UCSD-AML1 (cell line): Measurements from ENCODE around the gene PKIB.

Experiments used
- DNase-seq: peaks from one replicate; lab custom pipeline; 2025; ENCODE audit not compliant: unreplicated experiment; lab: John Stamatoyannopoulos, UW

PKIB gene

GRCh38 chr6:122665929-122666328 is 55.7 kb downstream of the PKIB start:
- no peak for DNase-seq

- no peak for DNase-seq
Measured at GRCh38 chr6:122666418-122666817, 56.2 kb downstream of the PKIB start.

- no peak for DNase-seq
Measured at GRCh38 chr6:122669418-122669817, 59.2 kb downstream of the PKIB start.

GRCh38 chr6:122669868-122670267 is 59.7 kb downstream of the PKIB start:
- no peak for DNase-seq

- no peak for DNase-seq
Measured at GRCh38 chr6:122671251-122671650, 61.0 kb downstream of the PKIB start.

GRCh38 chr6:122673343-122673961 is 63.2 kb downstream of the PKIB start:
- no peak for DNase-seq

- no peak for DNase-seq
Measured at GRCh38 chr6:122676146-122676545, 65.9 kb downstream of the PKIB start.

- DNase-seq: no peak
Measured at GRCh38 chr6:122676688-122677087, 66.5 kb downstream of the PKIB start.

- no peak for DNase-seq
Measured at GRCh38 chr6:122677406-122677805, 67.2 kb downstream of the PKIB start.

GRCh38 chr6:122678841-122679240 is 68.6 kb downstream of the PKIB start:
- no peak for DNase-seq

GRCh38 chr6:122681705-122682104 is 71.5 kb downstream of the PKIB start:
- no peak for DNase-seq

GRCh38 chr6:122683989-122684651 is 73.9 kb downstream of the PKIB start:
- DNase-seq: no peak

- no peak for DNase-seq
Measured at GRCh38 chr6:122692175-122692598, 82.0 kb downstream of the PKIB start.

- DNase-seq: no peak
Measured at GRCh38 chr6:122692807-122693580, 82.8 kb downstream of the PKIB start.

- no peak for DNase-seq
Measured at GRCh38 chr6:122694075-122694474, 83.9 kb downstream of the PKIB start.

- DNase-seq: no peak
Measured at GRCh38 chr6:122694602-122695001, 84.4 kb downstream of the PKIB start.

GRCh38 chr6:122695188-122695587 is 85.0 kb downstream of the PKIB start:
- no peak for DNase-seq

- DNase-seq: no peak
Measured at GRCh38 chr6:122696079-122696478, 85.9 kb downstream of the PKIB start.

- DNase-seq: no peak
Measured at GRCh38 chr6:122696853-122697252, 86.6 kb downstream of the PKIB start.

GRCh38 chr6:122697458-122697857 is 87.3 kb downstream of the PKIB start:
- no peak for DNase-seq

GRCh38 chr6:122701666-122702065 is 91.5 kb downstream of the PKIB start:
- no peak for DNase-seq

- no peak for DNase-seq
Measured at GRCh38 chr6:122702841-122703240, 92.6 kb downstream of the PKIB start.
